Panc1 (cell line): ENCODE data around the gene BCL2. TPM values are rescaled to one million over a fixed set of nuclear protein-coding genes. Genes with fewer than 3 reads are reported as not detected.

Experiments
- ATAC-seq: fragments of 200-7000 bp; cut with Tn5 transposase; 2 replicates; pipeline ENCODE4 v1.9.1; 2020; ENCODE audit warnings: mild to moderate bottlenecking, moderate library complexity
- BruUV-seq: library from RNA; stranded (reverse); fragments of 400-500 nt; replicated peaks from 2 replicates; lab custom pipeline; 2021; lab: Mats Ljungman, UMichigan
- CTCF ChIA-PET: fragments of 300-600 bp; sonication (Branson Sonifier 250); formaldehyde crosslinking; loops from one replicate; lab custom pipeline; 2022; ENCODE audit warnings: antibody characterized with exemption; lab: Charles Lee
- POLR2A ChIA-PET: fragments of 300-600 bp; sonication (Branson Sonifier 250); formaldehyde crosslinking; loops from one replicate; lab custom pipeline; 2022; ENCODE audit warnings: antibody characterized with exemption; lab: Charles Lee
- DNase-seq: peaks from one replicate; pipeline ENCODE4 v3.0.0-alpha.2; 2010; ENCODE audit warnings: low read depth, low spot score
- H3K27ac ChIP-seq: 2 replicates; pipeline ENCODE4 v1.5.1; 2011; ENCODE audit warnings: mild to moderate bottlenecking, low read length, inconsistent platforms
- H3K27me3 ChIP-seq: fragments of 200-500 bp; sonication (Bioruptor generic); 2 replicates; pipeline ENCODE4 v1.6.0; 2014; ENCODE audit warnings: low read length, inconsistent platforms; ENCODE audit not compliant: control insufficient read depth, insufficient read depth
- H3K36me3 ChIP-seq: fragments of 200-500 bp; sonication (Bioruptor generic); 2 replicates; pipeline ENCODE4 v1.5.1; 2014; ENCODE audit warnings: inconsistent platforms, mild to moderate bottlenecking, low read length, moderate library complexity; ENCODE audit not compliant: control insufficient read depth, insufficient read depth
- H3K4me1 ChIP-seq: 2 replicates; pipeline ENCODE4 v1.5.1; 2011; ENCODE audit warnings: inconsistent platforms, mild to moderate bottlenecking, low read length, moderate library complexity; ENCODE audit not compliant: control insufficient read depth, insufficient read depth
- H3K4me3 ChIP-seq, 2 experiments: 2 replicates each; pipeline ENCODE4 v1.5.1; 2011 to 2012; ENCODE audit warnings: low read depth in 2 of 2, low read length in 2 of 2, mild to moderate bottlenecking in 2 of 2, inconsistent platforms in 1 of 2, moderate library complexity in 1 of 2
- H3K9me3 ChIP-seq: fragments of 200-500 bp; sonication (Bioruptor generic); 2 replicates; pipeline ENCODE4 v1.5.1; 2014; ENCODE audit warnings: low read depth, mild to moderate bottlenecking, inconsistent platforms, low read length, moderate library complexity; ENCODE audit not compliant: control insufficient read depth, insufficient read depth
- POLR2AphosphoS5 ChIP-seq: IDR thresholded peaks from 2 replicates; pipeline ENCODE4 v1.6.1; 2012; ENCODE audit warnings: mild to moderate bottlenecking, low read depth, low read length, moderate library complexity
- SIN3A ChIP-seq: IDR thresholded peaks from 2 replicates; pipeline ENCODE4 v1.6.1; 2012; ENCODE audit warnings: low read depth, mild to moderate bottlenecking, low read length, moderate library complexity, borderline replicate concordance; ENCODE audit not compliant: insufficient read depth
- TCF7L2 ChIP-seq: IDR thresholded peaks from 2 replicates; pipeline ENCODE4 v1.6.1; 2011; ENCODE audit warnings: mild to moderate bottlenecking, low read depth, low read length, inconsistent platforms
- in situ Hi-C: cut with HindIII; loops from 2 replicates; pipeline ENCODE4 v1.10.0; 2016; ENCODE audit warnings: low sequenced_read_pairs, low pct_unique_long_range_greater_than_20kb
- intact Hi-C: fragments of 100-400 bp; cut with micrococcal nuclease; formaldehyde crosslinking; loops from one replicate; pipeline ENCODE4 v1.10.0; 2022; ENCODE audit not compliant: unreplicated experiment
- total RNA-seq: library from RNA; stranded (reverse); gene quantifications from one replicate; pipeline ENCODE4 v1.2.1, GENCODE V29; 2021; ENCODE audit not compliant: unreplicated experiment
- TF ChIP-seq, protein P1 (sequence below): fragments of 450-650 bp; IDR thresholded peaks from 2 replicates; pipeline ENCODE4 v1.5.1; 2017; ENCODE audit warnings: mild to moderate bottlenecking
- TF ChIP-seq, protein P2 (sequence below), 2 experiments: IDR thresholded peaks; 2 replicates each; pipeline ENCODE4 v1.6.1; 2011 to 2012; ENCODE audit warnings: low read depth in 2 of 2, control low read depth in 1 of 2, low read length in 1 of 2, mild to moderate bottlenecking in 1 of 2, moderate library complexity in 1 of 2; ENCODE audit not compliant: insufficient read depth in 1 of 2

The BCL2 gene
- total RNA-seq, 1 experiment from 2014 or later = 0.72 TPM

DNA sequence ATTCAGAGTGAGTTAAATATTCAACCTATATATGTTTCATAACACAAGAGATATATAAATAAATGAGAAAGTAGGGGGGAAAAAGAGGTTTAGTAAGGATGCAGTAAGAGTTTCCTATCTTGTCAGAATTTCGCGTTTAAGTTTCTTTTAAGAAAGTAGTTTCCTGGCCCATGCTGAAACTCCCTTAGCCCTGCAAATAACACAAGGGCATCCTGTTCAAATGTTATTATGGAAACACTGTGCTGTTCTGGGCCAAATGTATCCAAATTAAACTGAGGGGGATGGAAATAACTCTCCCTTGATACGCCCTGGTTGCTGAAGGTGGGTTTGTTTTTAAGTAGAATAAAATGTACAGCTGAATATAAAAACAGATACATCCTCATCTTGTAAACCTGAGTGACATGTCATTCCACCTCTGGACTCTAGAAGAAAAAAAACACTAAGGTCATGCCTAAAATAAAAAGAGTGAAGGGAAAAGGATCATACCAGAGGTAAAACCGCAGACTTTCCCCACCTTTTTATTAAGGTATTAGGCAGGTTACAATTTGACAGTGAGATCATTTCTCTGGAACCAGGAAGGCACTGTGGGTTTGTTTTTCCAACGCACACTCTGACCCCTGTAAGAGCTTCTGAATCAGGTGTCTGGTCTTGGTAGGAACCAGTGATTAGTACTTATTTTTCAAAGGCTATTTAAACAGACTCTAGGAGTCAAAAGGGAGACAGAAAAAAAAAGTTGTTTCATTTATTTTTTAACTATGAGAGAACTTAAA lies 16.7 kb downstream of the BCL2 start:
- ATAC-seq (no peak), DNase-seq (no peak)
- TF ChIP-seq, protein P1, sequence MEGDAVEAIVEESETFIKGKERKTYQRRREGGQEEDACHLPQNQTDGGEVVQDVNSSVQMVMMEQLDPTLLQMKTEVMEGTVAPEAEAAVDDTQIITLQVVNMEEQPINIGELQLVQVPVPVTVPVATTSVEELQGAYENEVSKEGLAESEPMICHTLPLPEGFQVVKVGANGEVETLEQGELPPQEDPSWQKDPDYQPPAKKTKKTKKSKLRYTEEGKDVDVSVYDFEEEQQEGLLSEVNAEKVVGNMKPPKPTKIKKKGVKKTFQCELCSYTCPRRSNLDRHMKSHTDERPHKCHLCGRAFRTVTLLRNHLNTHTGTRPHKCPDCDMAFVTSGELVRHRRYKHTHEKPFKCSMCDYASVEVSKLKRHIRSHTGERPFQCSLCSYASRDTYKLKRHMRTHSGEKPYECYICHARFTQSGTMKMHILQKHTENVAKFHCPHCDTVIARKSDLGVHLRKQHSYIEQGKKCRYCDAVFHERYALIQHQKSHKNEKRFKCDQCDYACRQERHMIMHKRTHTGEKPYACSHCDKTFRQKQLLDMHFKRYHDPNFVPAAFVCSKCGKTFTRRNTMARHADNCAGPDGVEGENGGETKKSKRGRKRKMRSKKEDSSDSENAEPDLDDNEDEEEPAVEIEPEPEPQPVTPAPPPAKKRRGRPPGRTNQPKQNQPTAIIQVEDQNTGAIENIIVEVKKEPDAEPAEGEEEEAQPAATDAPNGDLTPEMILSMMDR = no peak
- no peak for TF ChIP-seq TCF7L2
- no peak for TF ChIP-seq SIN3A
- TF ChIP-seq, protein P2, sequence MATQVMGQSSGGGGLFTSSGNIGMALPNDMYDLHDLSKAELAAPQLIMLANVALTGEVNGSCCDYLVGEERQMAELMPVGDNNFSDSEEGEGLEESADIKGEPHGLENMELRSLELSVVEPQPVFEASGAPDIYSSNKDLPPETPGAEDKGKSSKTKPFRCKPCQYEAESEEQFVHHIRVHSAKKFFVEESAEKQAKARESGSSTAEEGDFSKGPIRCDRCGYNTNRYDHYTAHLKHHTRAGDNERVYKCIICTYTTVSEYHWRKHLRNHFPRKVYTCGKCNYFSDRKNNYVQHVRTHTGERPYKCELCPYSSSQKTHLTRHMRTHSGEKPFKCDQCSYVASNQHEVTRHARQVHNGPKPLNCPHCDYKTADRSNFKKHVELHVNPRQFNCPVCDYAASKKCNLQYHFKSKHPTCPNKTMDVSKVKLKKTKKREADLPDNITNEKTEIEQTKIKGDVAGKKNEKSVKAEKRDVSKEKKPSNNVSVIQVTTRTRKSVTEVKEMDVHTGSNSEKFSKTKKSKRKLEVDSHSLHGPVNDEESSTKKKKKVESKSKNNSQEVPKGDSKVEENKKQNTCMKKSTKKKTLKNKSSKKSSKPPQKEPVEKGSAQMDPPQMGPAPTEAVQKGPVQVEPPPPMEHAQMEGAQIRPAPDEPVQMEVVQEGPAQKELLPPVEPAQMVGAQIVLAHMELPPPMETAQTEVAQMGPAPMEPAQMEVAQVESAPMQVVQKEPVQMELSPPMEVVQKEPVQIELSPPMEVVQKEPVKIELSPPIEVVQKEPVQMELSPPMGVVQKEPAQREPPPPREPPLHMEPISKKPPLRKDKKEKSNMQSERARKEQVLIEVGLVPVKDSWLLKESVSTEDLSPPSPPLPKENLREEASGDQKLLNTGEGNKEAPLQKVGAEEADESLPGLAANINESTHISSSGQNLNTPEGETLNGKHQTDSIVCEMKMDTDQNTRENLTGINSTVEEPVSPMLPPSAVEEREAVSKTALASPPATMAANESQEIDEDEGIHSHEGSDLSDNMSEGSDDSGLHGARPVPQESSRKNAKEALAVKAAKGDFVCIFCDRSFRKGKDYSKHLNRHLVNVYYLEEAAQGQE (IDR thresholded peaks at IDR 0.05; ENCODE audit: insufficient read depth in 1 of 2, low read depth in 2 of 2, low read length in 1 of 2) = no peak
- TF ChIP-seq POLR2AphosphoS5 = no peak
- H3K27ac ChIP-seq = no peak overlapping the region
- H3K9me3 ChIP-seq = no peaks in the 10 kb centered on the region
- intact Hi-C loops = no loop called here
- BruUV-seq = no TSS peak
- ChIA-PET CTCF (no interaction called here), POLR2A (no interaction called here)
- H3K4me3 ChIP-seq = no peak overlapping the region
- no peaks in the 10 kb centered on the region for H3K27me3 ChIP-seq
- in situ Hi-C loops = no loop called here
- H3K4me1 ChIP-seq = no peaks in the 10 kb centered on the region
- H3K36me3 ChIP-seq = no peaks in the 10 kb centered on the region

DNA sequence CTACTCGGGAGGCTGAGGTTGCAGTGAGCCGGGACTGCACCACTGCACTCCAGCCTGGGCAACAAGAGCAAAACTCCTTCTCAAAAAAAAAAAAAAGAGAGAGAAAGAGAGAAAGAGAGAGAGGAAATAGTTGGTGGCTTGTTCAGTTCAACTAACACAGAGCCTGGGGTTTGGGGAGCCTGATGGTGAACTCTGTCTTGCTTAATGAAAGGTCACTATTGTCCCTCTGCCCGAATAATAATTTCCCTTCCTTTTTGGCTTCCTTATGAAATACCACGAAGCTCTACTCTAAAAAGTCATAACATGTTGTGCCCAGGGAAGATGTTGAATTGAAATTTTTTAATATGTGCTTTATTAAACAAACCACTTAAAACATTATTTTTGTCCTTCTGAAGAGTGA lies 17.3 kb downstream of the BCL2 start:
- no TSS peak for BruUV-seq
- Histone ChIP-seq H3K4me1 (no peaks in the 10 kb centered on the region), H3K4me3 (no peak overlapping the region), H3K27me3 (no peaks in the 10 kb centered on the region), H3K27ac (no peak overlapping the region), H3K9me3 (no peaks in the 10 kb centered on the region), H3K36me3 (no peaks in the 10 kb centered on the region)
- ATAC-seq (no peak), DNase-seq (no peak)
- CTCF ChIA-PET = no interaction called here
- intact Hi-C loops = no loop called here
- POLR2A ChIA-PET = no interaction called here
- in situ Hi-C loops = no loop called here
- TF ChIP-seq TCF7L2 (no peak), SIN3A (no peak), POLR2AphosphoS5 (no peak)
- TF ChIP-seq, protein P1 = no peak
- TF ChIP-seq, protein P2 (IDR thresholded peaks at IDR 0.05; ENCODE audit: insufficient read depth in 1 of 2, low read depth in 2 of 2, low read length in 1 of 2) = no peak
